Heart left ventricle (tissue), 16 donors: ENCODE results near the gene OR7G3. TPM values are rescaled to one million over a fixed set of nuclear protein-coding genes. Genes with fewer than 3 reads are reported as not detected.

Source experiments
- ATAC-seq, 4 donors: fragments of 200-7000 bp; cut with Tn5 transposase; one replicate each; pipeline ENCODE4 v1.9.1; 2020 to 2022; ENCODE audit warnings: moderate library complexity in 4 of 4, mild to moderate bottlenecking in 3 of 4, moderate number of reproducible peaks in 1 of 4
- DNase-seq, 5 donors: peaks; one replicate each; pipeline ENCODE4 v3.0.0-alpha.2; 2020
- H3K27ac ChIP-seq, 12 donors: fragments of 200-600 bp; sonication (generic) in 4 of 12; one replicate each; pipeline versions ENCODE4 v1.5.0 to v1.8.0; 2016 to 2022; ENCODE audit warnings: mild to moderate bottlenecking in 2 of 12
- H3K27me3 ChIP-seq, 9 donors: fragments of 200-600 bp; sonication (generic) in 2 of 9; one replicate each; pipeline versions ENCODE4 v1.5.1 to v1.8.0; 2016 to 2022; ENCODE audit warnings: mild to moderate bottlenecking in 3 of 9
- H3K36me3 ChIP-seq, 9 donors: fragments of 200-600 bp; sonication (generic) in 2 of 9; one replicate each; pipeline versions ENCODE4 v1.5.0 to v1.8.0; 2018 to 2022; ENCODE audit warnings: mild to moderate bottlenecking in 2 of 9
- H3K4me1 ChIP-seq, 12 donors: fragments of 200-600 bp; sonication (generic) in 4 of 12; one replicate each; pipeline versions ENCODE4 v1.5.0 to v1.8.0; 2016 to 2022; ENCODE audit warnings: mild to moderate bottlenecking in 3 of 12
- H3K4me3 ChIP-seq, 12 donors: fragments of 200-600 bp; sonication (generic) in 4 of 12; one replicate each; pipeline versions ENCODE4 v1.5.0 to v1.8.0; 2017 to 2022; ENCODE audit warnings: mild to moderate bottlenecking in 9 of 12, moderate library complexity in 4 of 12
- H3K9me3 ChIP-seq, 12 donors: fragments of 200-600 bp; sonication (generic) in 4 of 12; one replicate each; pipeline versions ENCODE4 v1.5.0 to v1.8.0; 2016 to 2022; ENCODE audit warnings: mild to moderate bottlenecking in 1 of 12
- POLR2A ChIP-seq, 2 donors: fragments of 450-650 bp; IDR thresholded peaks; one replicate each; pipeline ENCODE4 v1.6.1; 2017; ENCODE audit warnings: antibody characterized with exemption in 2 of 2, mild to moderate bottlenecking in 2 of 2, moderate library complexity in 2 of 2
- WGBS, 4 donors: extraction: QIAGEN DNeasy Blood & Tissue Kit in 2 of 4; methylation state at CpG; one replicate each; pipeline versions ENCODE4 v1.1.5 to v1.1.7; 2013 to 2018; 5-methylcytosine and 5-hydroxymethylcytosine counted together
- intact Hi-C, 10 donors: fragments of 100-400 bp; cut with DNase I; formaldehyde crosslinking; loops; one replicate each; pipeline versions ENCODE4 v1.11.1 to v1.14.2; 2022
- polyA plus RNA-seq, 2 donors: library from polyadenylated mRNA; stranded (reverse); fragments of 200-250 nt; gene quantifications; one replicate each; pipeline ENCODE4 v1.2.3, GENCODE V29; 2013
- total RNA-seq, 9 donors: library from RNA; depleted of rRNA in 2 of 9; stranded (reverse); fragments of >200 nt in 2 of 9; fragmentation: NEBNext Ultra II Directional in 3 of 9; extraction: Animal tissue kit (Norgen Biotek cat#: 25700) in 3 of 9; gene quantifications; one replicate each; pipeline versions ENCODE4 v1.1.0 to v1.2.4, GENCODE V29; 2016 to 2023
- TF ChIP-seq, protein P1 (sequence below), 12 donors: fragments of 200-600 bp; sonication (generic) in 4 of 12; IDR thresholded peaks; one replicate each; pipeline versions ENCODE4 v1.5.0 to v1.8.0; 2018 to 2022; ENCODE audit warnings: antibody characterized with exemption in 12 of 12, mild to moderate bottlenecking in 5 of 12
- donor health status: ischemic (EF 13 %, LVEDD 7.1; RV severe dilation, severe dysfunction).
- donor health status: healthy with polysubstance abuse.
- donor health status: DM: no; HTN: yes; CAD: no.
- donor health status: DM: no; HTN: no; CAD: no.
- donor health status: ischemic (EF 25% LVEDD 6.9; RV normal size, moderate dysfunction).
- donor health status: ischemic (EF 25% LVEDD 5.7; RV mildly dilated, moderate dysfunction).
- donor health status: healthy.
- donor health status: DM: yes; HTN: yes; CAD: no.
- donor health status: ischemic (EF 35%, LVEDD 5.7; RV mildly dilated, moderate dysfunction).
- donor health status: nonischemic (EF 11% LVEDD 7.7; RV severe dilation, severe dysfunction).
- donor health status: DM: yes; HTN: yes; CAD: no.
- donor health status: PGD.
- donor health status: ischemic (EF 29% LVEDD 5.4; RV normal size, mild dysfunction).
- donor health status: nonischemic (EF 23%, LVEDD 6.1; RV moderate dilation, normal function).

Gene OR7G3
- total and polyA plus RNA-seq, 11 donors: not detected

DNA sequence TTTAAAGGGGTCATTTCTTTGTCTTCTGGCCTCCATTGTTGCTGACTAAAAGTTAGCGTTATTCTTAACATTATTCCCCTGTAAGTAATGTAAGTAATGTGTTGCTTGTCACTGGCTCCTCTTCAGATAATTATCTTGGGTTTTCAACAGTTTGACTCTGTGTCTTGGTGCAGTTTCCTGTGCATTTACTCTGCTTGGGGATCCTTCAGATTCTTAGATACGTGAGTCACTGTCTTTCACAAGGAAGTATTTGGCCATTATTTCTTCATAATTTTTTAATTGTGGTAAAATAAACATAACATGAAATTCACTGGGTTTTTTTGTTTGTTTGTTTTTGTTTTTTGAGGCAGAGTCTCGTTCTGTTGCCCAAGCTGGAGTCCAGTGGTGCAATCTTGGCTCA is 38.5 kb upstream of the OR7G3 start:
- ATAC-seq (no peak), DNase-seq (no peak)
- WGBS, 4 donors: 88 to 97% (median 94%) methylated on average over 3 of the region's 3 CpGs
- peaks cover 0 to 4% (median 0%) of the 10 kb centered on the region in 12 donors for H3K4me1 ChIP-seq
- H3K36me3 ChIP-seq: peaks cover 10 to 70% (median 44%) of the 10 kb centered on the region in 9 donors
- H3K4me3 ChIP-seq: no peak overlapping the region
- intact Hi-C loops: no loop called here
- no peaks in the 10 kb centered on the region for H3K27me3 ChIP-seq
- H3K9me3 ChIP-seq: peaks cover 0 to 18% (median 3%) of the 10 kb centered on the region in 12 donors
- TF ChIP-seq, protein P1, sequence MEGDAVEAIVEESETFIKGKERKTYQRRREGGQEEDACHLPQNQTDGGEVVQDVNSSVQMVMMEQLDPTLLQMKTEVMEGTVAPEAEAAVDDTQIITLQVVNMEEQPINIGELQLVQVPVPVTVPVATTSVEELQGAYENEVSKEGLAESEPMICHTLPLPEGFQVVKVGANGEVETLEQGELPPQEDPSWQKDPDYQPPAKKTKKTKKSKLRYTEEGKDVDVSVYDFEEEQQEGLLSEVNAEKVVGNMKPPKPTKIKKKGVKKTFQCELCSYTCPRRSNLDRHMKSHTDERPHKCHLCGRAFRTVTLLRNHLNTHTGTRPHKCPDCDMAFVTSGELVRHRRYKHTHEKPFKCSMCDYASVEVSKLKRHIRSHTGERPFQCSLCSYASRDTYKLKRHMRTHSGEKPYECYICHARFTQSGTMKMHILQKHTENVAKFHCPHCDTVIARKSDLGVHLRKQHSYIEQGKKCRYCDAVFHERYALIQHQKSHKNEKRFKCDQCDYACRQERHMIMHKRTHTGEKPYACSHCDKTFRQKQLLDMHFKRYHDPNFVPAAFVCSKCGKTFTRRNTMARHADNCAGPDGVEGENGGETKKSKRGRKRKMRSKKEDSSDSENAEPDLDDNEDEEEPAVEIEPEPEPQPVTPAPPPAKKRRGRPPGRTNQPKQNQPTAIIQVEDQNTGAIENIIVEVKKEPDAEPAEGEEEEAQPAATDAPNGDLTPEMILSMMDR (IDR thresholded peaks at IDR 0.05): no peak
- TF ChIP-seq POLR2A (IDR thresholded peaks at IDR 0.05): no peak
- no peak overlapping the region for H3K27ac ChIP-seq

DNA sequence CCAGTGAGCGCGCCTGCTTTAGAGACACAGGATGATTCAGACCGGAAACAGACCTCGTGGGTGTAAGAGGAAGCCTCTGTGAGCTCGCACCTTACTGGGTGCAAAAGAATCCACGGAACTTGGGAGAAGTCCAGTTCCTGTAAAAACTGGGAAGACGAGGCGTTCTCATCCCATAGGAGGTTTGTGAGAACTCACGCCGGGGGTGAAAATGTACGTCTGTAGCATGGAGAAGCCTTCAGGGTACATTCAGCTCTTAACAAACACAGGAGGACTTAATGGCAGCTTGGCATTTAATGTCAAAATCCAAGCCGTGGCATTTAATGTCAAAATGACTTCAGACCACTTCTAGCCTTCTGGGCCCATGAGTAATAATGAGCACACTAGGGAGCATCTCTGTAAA is 34.7 kb upstream of the OR7G3 start:
- no peak for TF ChIP-seq POLR2A (IDR thresholded peaks at IDR 0.05)
- TF ChIP-seq, protein P1 (IDR thresholded peaks at IDR 0.05): no peak
- Histone ChIP-seq H3K4me3 (no peak overlapping the region), H3K36me3 (peaks cover 14 to 100% (median 81%) of the 10 kb centered on the region in 9 donors), H3K9me3 (peaks cover 0 to 18% (median 5%) of the 10 kb centered on the region in 12 donors), H3K27me3 (no peaks in the 10 kb centered on the region), H3K4me1 (no peaks in the 10 kb centered on the region), H3K27ac (no peak overlapping the region)
- 98 to 99% (median 98%) methylated on average over 12 of the region's 12 CpGs for WGBS, 4 donors
- intact Hi-C loops: no loop called here
- no peak for ATAC-seq
- DNase-seq: no peak

DNA sequence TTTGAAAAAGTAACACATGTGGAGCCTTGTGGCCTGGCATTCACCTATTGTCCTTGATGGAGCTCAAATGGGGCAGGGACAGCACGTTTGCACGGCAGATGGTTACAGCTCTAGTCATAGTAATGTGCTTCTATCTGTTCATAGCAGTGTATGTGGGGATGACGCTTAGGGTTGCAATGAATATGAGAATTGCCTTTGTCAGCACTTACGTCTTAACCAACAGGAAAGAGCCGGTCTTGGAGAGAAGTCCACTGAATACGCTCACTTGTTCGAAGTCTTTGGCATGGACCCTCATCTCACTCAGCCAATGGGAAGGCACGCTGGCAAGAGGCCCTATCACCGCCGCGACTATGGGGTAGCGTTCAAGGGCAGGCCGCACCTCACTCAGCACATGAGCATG is 33.1 kb upstream of the OR7G3 start:
- no peak for DNase-seq
- Histone ChIP-seq H3K9me3 (peaks cover 0 to 28% (median 10%) of the 10 kb centered on the region in 12 donors), H3K4me1 (no peaks in the 10 kb centered on the region), H3K27me3 (no peaks in the 10 kb centered on the region), H3K36me3 (peaks cover 14 to 100% (median 84%) of the 10 kb centered on the region in 9 donors), H3K27ac (no peak overlapping the region), H3K4me3 (no peak overlapping the region)
- intact Hi-C loops: no loop called here
- 97 to 99% (median 99%) methylated on average over 13 of the region's 13 CpGs for WGBS, 4 donors
- TF ChIP-seq, protein P1 (IDR thresholded peaks at IDR 0.05): no peak
- no peak for TF ChIP-seq POLR2A (IDR thresholded peaks at IDR 0.05)
- no peak for ATAC-seq

DNA sequence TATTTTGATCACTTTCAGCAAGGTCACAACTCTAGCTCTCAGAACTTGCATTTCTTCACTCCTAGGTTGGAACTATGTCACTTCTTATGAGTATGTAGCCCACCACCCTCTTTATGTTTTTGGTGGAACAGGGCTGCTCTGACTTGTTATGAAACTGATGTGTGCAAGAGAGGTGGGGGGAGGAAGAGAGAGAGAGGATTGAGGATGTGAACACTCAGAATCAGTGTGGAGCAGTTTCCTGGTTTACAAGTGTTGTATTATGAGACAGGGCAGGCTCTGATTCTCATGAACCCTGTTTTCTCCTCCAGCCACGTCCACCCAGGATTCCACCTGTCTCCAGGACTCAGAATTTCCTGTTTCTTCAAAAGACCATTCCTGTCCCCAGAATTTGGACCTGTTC is 29.6 kb upstream of the OR7G3 start:
- ATAC-seq (no peak), DNase-seq (no peak)

More for the DNA sequence above, 29.6 kb upstream of the OR7G3 start:
- 78 to 91% (median 84%) methylated on average over 1 of the region's 1 CpG for WGBS, 4 donors
- H3K4me1 ChIP-seq: no peaks in the 10 kb centered on the region
- peaks cover 0 to 50% (median 10%) of the 10 kb centered on the region in 12 donors for H3K9me3 ChIP-seq
- TF ChIP-seq POLR2A (IDR thresholded peaks at IDR 0.05): no peak
- TF ChIP-seq, protein P1 (IDR thresholded peaks at IDR 0.05): no peak
- no peaks in the 10 kb centered on the region for H3K27me3 ChIP-seq
- H3K36me3 ChIP-seq: peaks cover 12 to 87% (median 55%) of the 10 kb centered on the region in 9 donors
- no peak overlapping the region for H3K4me3 ChIP-seq
- no peak overlapping the region for H3K27ac ChIP-seq
- intact Hi-C loops: no loop called here
